GM12878 (cell line): ENCODE data around the gene GAREM1. TPM values are rescaled to one million over a fixed set of nuclear protein-coding genes. Genes with fewer than 3 reads are reported as not detected.

Experiments used
- ATAC-seq: fragments of 200-7000 bp; cut with Tn5 transposase; 3 replicates; pipeline ENCODE4 v1.9.1; 2020; ENCODE audit warnings: mild to moderate bottlenecking, moderate library complexity
- BruUV-seq: library from RNA; stranded (reverse); fragments of 400-500 nt; replicated peaks from 2 replicates; lab custom pipeline; 2021; lab: Mats Ljungman, UMichigan
- CTCF ChIA-PET: fragments of 300-600 bp; sonication (Branson Sonifier 250); formaldehyde crosslinking; extraction: SDS; loops from one replicate; lab custom pipeline; 2021; ENCODE audit warnings: inconsistent platforms; lab: Yijun Ruan, JAX
- POLR2A ChIA-PET: fragments of 350-600 bp; formaldehyde crosslinking; extraction: SDS; loops from one replicate; lab custom pipeline; 2021; ENCODE audit warnings: inconsistent platforms; lab: Charles Lee
- RAD21 ChIA-PET: fragments of 300-600 bp; sonication (Branson Sonifier 250); formaldehyde crosslinking; loops from one replicate; lab custom pipeline; 2023; ENCODE audit warnings: antibody characterized with exemption; ENCODE audit not compliant: unreplicated experiment; lab: Charles Lee
- SMC1A ChIA-PET: fragments of 300-600 bp; sonication (Branson Sonifier 250); formaldehyde crosslinking; loops from one replicate; lab custom pipeline; 2023; ENCODE audit not compliant: unreplicated experiment, uncharacterized antibody; lab: Charles Lee
- DNase-seq: peaks from one replicate; pipeline ENCODE4 v3.0.0-alpha.2; 2011; ENCODE audit warnings: low read depth, low spot score
- FAIRE-seq: peaks from 3 replicates; lab custom pipeline; 2011; peaks lifted over from hg19 to GRCh38; lab: Jason Lieb, UNC
- H2AFZ ChIP-seq: 2 replicates; pipeline ENCODE4 v1.6.0; 2011; ENCODE audit warnings: low read depth, low read length, control low read depth; ENCODE audit not compliant: control insufficient read depth
- H3K27ac ChIP-seq: 2 replicates; pipeline ENCODE4 v1.5.1; 2011; ENCODE audit warnings: control low read depth; ENCODE audit not compliant: control insufficient read depth, insufficient read depth
- H3K27me3 ChIP-seq, 2 experiments: replicated peaks in 1 of 2; 2 replicates each; pipeline versions ENCODE4 v1.6.0 to v1.6.1; 2011; ENCODE audit warnings: low read length in 1 of 2; ENCODE audit not compliant: control insufficient read depth in 2 of 2, insufficient read depth in 2 of 2
- H3K36me3 ChIP-seq, 2 experiments: 2 replicates each; pipeline ENCODE4 v1.5.1; 2011; ENCODE audit warnings: low read length in 1 of 2; ENCODE audit not compliant: control insufficient read depth in 2 of 2, insufficient read depth in 2 of 2
- H3K4me1 ChIP-seq: 2 replicates; pipeline ENCODE4 v1.6.1; 2011; ENCODE audit warnings: mild to moderate bottlenecking, low read length, moderate library complexity, mixed read lengths; ENCODE audit not compliant: control insufficient read depth, insufficient read depth
- H3K4me2 ChIP-seq: 2 replicates; pipeline ENCODE4 v1.6.0; 2011; ENCODE audit warnings: control low read depth; ENCODE audit not compliant: control insufficient read depth, insufficient read depth
- H3K4me3 ChIP-seq: fragments of 200-600 bp; sonication (generic); 2 replicates; pipeline ENCODE4 v1.5.1; 2016
- H3K79me2 ChIP-seq: 2 replicates; pipeline ENCODE4 v1.6.0; 2011; ENCODE audit warnings: low read length; ENCODE audit not compliant: control insufficient read depth, insufficient read depth
- H3K9ac ChIP-seq: 2 replicates; pipeline ENCODE4 v1.8.0; 2011; ENCODE audit warnings: low read length, control low read depth, mixed read lengths; ENCODE audit not compliant: control insufficient read depth, insufficient read depth
- H3K9me3 ChIP-seq: replicated peaks from 3 replicates; pipeline ENCODE4 v1.5.1; 2011; ENCODE audit warnings: mild to moderate bottlenecking, low read length; ENCODE audit not compliant: control insufficient read depth, insufficient read depth
- H4K20me1 ChIP-seq: 2 replicates; pipeline ENCODE4 v1.6.0; 2011; ENCODE audit not compliant: control insufficient read depth, insufficient read depth
- DPF2 ChIP-seq: fragments of 450-650 bp; IDR thresholded peaks from 2 replicates; pipeline ENCODE4 v1.6.1; 2017; ENCODE audit warnings: mild to moderate bottlenecking
- ELK1 ChIP-seq: IDR thresholded peaks from 2 replicates; pipeline ENCODE4 v1.6.1; 2012; ENCODE audit warnings: low read depth, low read length, improper control_type of control experiment
- FOXK2 ChIP-seq: fragments of 450-650 bp; IDR thresholded peaks from 2 replicates; pipeline ENCODE4 v1.6.1; 2017; ENCODE audit warnings: mild to moderate bottlenecking, moderate library complexity
- HDGF ChIP-seq: fragments of 450-650 bp; IDR thresholded peaks from 2 replicates; pipeline ENCODE4 v1.6.1; 2016; ENCODE audit warnings: antibody characterized with exemption
- HSF1 ChIP-seq: fragments of 150-350 bp; IDR thresholded peaks from 2 replicates; pipeline ENCODE4 v1.6.1; 2014; ENCODE audit warnings: mild to moderate bottlenecking, low read depth, low read length
- KAT2A ChIP-seq: conservative IDR thresholded peaks from 2 replicates; pipeline ENCODE4 v1.6.1; 2011; ENCODE audit warnings: low read depth, low read length; ENCODE audit not compliant: control insufficient read depth
- MTA3 ChIP-seq: IDR thresholded peaks from 2 replicates; pipeline ENCODE4 v1.6.1; 2012; ENCODE audit warnings: low read length, inconsistent platforms, borderline replicate concordance
- NFYB ChIP-seq: IDR thresholded peaks from 2 replicates; pipeline ENCODE4 v1.6.1; 2011; ENCODE audit warnings: low read depth, mild to moderate bottlenecking, low read length, improper control_type of control experiment, moderate library complexity; ENCODE audit not compliant: insufficient read depth
- NR2F1 ChIP-seq: fragments of 450-650 bp; conservative IDR thresholded peaks from 2 replicates; pipeline ENCODE4 v1.6.1; 2017; ENCODE audit warnings: mild to moderate bottlenecking
- SIN3A ChIP-seq: IDR thresholded peaks from 2 replicates; pipeline ENCODE4 v1.6.1; 2012; ENCODE audit warnings: low read depth, low read length, improper control_type of control experiment
- SMARCA5 ChIP-seq: fragments of 450-650 bp; IDR thresholded peaks from 2 replicates; pipeline ENCODE4 v1.6.1; 2017; ENCODE audit warnings: mild to moderate bottlenecking
- SP1 ChIP-seq: IDR thresholded peaks from one replicate; pipeline ENCODE4 v1.6.1; 2011; ENCODE audit warnings: low read depth, low read length
- TAF1 ChIP-seq: IDR thresholded peaks from 2 replicates; pipeline ENCODE4 v1.6.1; 2011; ENCODE audit warnings: mild to moderate bottlenecking, low read depth, low read length, borderline replicate concordance
- TARDBP ChIP-seq: IDR thresholded peaks from 2 replicates; pipeline ENCODE4 v1.6.1; 2016; ENCODE audit warnings: borderline replicate concordance
- WRNIP1 ChIP-seq: IDR thresholded peaks from 2 replicates; pipeline ENCODE4 v1.6.1; 2011; ENCODE audit warnings: low read depth, low read length, improper control_type of control experiment, borderline replicate concordance
- ZNF592 ChIP-seq: fragments of 450-650 bp; IDR thresholded peaks from 2 replicates; pipeline ENCODE4 v1.6.1; 2017; ENCODE audit warnings: mild to moderate bottlenecking, moderate library complexity
- WGBS: methylation state at CpG from one replicate; pipeline ENCODE4 v1.1.6; 2016; ENCODE audit warnings: low lambda C conversion rate; ENCODE audit not compliant: insufficient replicate concordance, insufficient coverage; ENCODE audit errors: missing lambda C conversion rate; 5-methylcytosine and 5-hydroxymethylcytosine counted together
- in situ Hi-C: fragments of 300-500 bp; cut with MboI; formaldehyde crosslinking; loops from 9 replicates; pipeline ENCODE4 v1.14.3; 2018; ENCODE audit warnings: mixed read lengths
- intact Hi-C: fragments of 100-400 bp; cut with micrococcal nuclease; formaldehyde crosslinking; loops from one replicate; pipeline ENCODE4 v1.14.2; 2022; ENCODE audit not compliant: unreplicated experiment
- polyA plus RNA-seq, 11 experiments: library from polyadenylated mRNA; depleted of rRNA in 4 of 11; unstranded in 6 of 11; stranded (reverse) in 5 of 11; fragments of >200 nt; fragmentation: Nextera tagmentation in 4 of 11; fragmentation: Illumina TruSeq in 1 of 11; extraction: Ambion mirVana in 4 of 11; extraction: Trizol in 1 of 11; gene quantifications; 1 replicate in 1 of 11; 2 replicates in 10 of 11; pipeline versions ENCODE4 v1.2.1 to v1.2.3, GENCODE V29; 2011 to 2016; ENCODE audit warnings: inconsistent platforms in 2 of 11, missing spikeins in 2 of 11, low read depth in 1 of 11
- total RNA-seq, 4 experiments: library from RNA; depleted of rRNA in 3 of 4; stranded (reverse); fragments of >200 nt in 3 of 4; fragmentation: Illumina TruSeq in 1 of 4; extraction: Trizol in 1 of 4; gene quantifications; 2 replicates each; pipeline versions ENCODE4 v1.2.1 to v1.2.3, GENCODE V29; 2013 to 2021

Gene GAREM1
- total and polyA plus RNA-seq, 10 of the 15 experiments (the other 5 are each of a cell fraction or from before 2014, with no cell fraction given): 0.05 to 0.29 (median 0.05) TPM; not detected in 7

GRCh38 chr18:32353257-32353656 lies 117.4 kb downstream of the GAREM1 start:
- no peak for ATAC-seq
- BruUV-seq: no TSS peak
- Histone ChIP-seq H3K79me2 (no peaks in the 10 kb centered on the region), H4K20me1 (no peaks in the 10 kb centered on the region), H3K4me2 (no peak overlapping the region), H3K27ac (no peak overlapping the region), H3K27me3 (no peaks in the 10 kb centered on the region), H3K36me3 (no peaks in the 10 kb centered on the region), H3K9ac (no peak overlapping the region), H2AFZ (no peak overlapping the region), H3K4me1 (no peaks in the 10 kb centered on the region), H3K9me3 (no peaks in the 10 kb centered on the region), H3K4me3 (no peak overlapping the region)
- 35% methylated on average over 1 of the region's 1 CpG for WGBS
- POLR2A ChIA-PET: no interaction called here
- SMC1A ChIA-PET: no interaction called here
- CTCF ChIA-PET: no interaction called here
- no peak for DNase-seq
- intact Hi-C loops (no loop called here), in situ Hi-C loops (no loop called here)
- RAD21 ChIA-PET: no interaction called here
- FAIRE-seq: no peak
- TF ChIP-seq ELK1 (no peak), DPF2 (no peak), FOXK2 (no peak), HDGF (no peak), TAF1 (no peak), SMARCA5 (no peak), HSF1 (no peak), WRNIP1 (no peak), KAT2A (no peak), ZNF592 (no peak), MTA3 (no peak), NFYB (no peak), TARDBP (no peak), SP1 (no peak), NR2F1 (no peak), SIN3A (no peak)
